ENCODE results near the gene CRYGD. TPM values are rescaled to one million over a fixed set of nuclear protein-coding genes. Genes with fewer than 3 reads are reported as not detected.
"Not testable (repeated sequence)": the region's sequence is repeated elsewhere in the genome, so short reads cannot be mapped to it uniquely, and the experiment has no call there.

CRYGD gene
- polyA plus RNA-seq, 1 experiment, result not detected

- H3K27me3 ChIP-seq (ENCODE audit: control insufficient read depth, insufficient read depth, low read length), result no peaks in the 10 kb centered on the region
- TF ChIP-seq, protein P1, sequence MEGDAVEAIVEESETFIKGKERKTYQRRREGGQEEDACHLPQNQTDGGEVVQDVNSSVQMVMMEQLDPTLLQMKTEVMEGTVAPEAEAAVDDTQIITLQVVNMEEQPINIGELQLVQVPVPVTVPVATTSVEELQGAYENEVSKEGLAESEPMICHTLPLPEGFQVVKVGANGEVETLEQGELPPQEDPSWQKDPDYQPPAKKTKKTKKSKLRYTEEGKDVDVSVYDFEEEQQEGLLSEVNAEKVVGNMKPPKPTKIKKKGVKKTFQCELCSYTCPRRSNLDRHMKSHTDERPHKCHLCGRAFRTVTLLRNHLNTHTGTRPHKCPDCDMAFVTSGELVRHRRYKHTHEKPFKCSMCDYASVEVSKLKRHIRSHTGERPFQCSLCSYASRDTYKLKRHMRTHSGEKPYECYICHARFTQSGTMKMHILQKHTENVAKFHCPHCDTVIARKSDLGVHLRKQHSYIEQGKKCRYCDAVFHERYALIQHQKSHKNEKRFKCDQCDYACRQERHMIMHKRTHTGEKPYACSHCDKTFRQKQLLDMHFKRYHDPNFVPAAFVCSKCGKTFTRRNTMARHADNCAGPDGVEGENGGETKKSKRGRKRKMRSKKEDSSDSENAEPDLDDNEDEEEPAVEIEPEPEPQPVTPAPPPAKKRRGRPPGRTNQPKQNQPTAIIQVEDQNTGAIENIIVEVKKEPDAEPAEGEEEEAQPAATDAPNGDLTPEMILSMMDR (IDR thresholded peaks at IDR 0.05; ENCODE audit: insufficient read depth, low read depth, low read length), result no peak
- ChIA-PET CTCF (no interaction called here), POLR2A (no interaction called here)
- no peak overlapping the region for H3K4me3 ChIP-seq (ENCODE audit: low read depth, low read length)
- no peaks in the 10 kb centered on the region for H3K36me3 ChIP-seq (ENCODE audit: control insufficient read depth, insufficient read depth, low read length)
- DNase-seq (ENCODE audit: low read depth), result no peak
Observed at GRCh38 chr2:208147008-208147407, 22.7 kb upstream of the CRYGD start.

DNA sequence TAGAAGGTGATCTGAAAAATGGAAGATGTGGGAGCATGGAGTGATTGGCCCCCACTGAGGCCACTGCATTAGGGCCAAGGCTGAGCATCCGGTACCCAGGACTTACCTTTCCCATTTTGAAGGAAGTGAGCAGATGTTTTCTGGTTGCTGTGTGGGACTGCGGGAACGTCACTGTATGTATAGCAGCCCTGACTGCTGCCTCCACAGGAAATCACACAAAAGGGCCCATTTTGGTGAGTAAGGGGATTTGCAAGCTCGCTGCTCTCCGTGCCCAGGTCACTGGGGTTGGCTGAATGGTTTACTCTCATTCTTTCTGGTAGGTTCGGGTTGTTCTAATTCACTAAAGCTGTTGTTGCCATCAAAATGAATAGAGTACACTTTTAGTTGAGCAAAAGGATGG is 21.7 kb upstream of the CRYGD start, which contains the start of gene CRYGB:
CRYGB (minus strand) TSS at position 153 of the 400 bp plus-strand sequence; CDS start at position 115, 38 bp downstream.
- no peak for DNase-seq (ENCODE audit: low read depth)
- no peaks in the 10 kb centered on the region for H3K27me3 ChIP-seq (ENCODE audit: control insufficient read depth, insufficient read depth, low read length)
- CTCF ChIA-PET, result no interaction called here
- POLR2A ChIA-PET, result no interaction called here
- H3K36me3 ChIP-seq (ENCODE audit: control insufficient read depth, insufficient read depth, low read length), result no peaks in the 10 kb centered on the region
- H3K4me3 ChIP-seq (ENCODE audit: low read depth, low read length), result no peak within 1 kb of the TSS
- TF ChIP-seq, protein P1 (IDR thresholded peaks at IDR 0.05; ENCODE audit: insufficient read depth, low read depth, low read length), result no peak

DNA sequence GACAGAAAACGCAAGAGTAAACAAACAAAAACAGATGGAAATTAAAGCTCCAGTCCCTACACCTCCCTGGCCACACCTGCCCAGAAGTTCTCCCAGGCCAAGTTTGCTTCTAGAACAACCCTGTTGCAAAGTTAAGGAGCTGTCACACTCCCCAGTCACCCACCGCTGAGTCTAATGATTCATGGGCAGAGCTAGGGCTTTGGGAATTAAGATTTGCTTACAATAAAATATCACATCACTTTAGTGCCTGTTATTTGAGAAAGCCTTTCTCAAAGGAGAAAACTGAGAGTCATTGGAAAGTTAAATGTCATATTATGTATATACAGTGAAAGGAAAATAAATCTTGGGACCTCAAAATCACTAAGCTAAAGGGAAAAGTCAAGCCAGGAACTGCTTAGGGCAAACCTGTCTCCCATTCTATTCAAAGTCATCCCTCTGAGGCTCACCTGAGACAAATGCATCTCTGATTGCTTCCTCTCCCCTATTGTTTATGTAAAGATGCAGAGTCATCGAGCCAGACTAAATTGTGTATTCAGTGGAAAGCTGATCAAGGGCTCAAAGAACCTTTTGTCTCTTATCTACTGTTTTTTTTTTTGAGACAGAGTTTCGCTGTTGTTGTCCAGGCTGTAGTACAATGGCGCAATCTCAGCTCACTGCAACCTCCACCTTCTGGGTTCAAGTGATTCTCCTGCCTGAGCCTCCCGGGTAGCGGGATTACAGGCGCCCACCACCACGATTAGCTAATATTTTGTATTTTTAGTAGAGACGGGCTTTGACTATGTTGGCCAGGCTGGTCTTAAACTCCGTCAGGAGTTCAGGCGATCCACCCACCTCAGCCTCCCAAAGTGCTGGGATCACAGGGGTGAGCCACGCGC is 18.8 kb upstream of the CRYGD start:
- POLR2A ChIA-PET, result interaction anchor here (0.7 kb wide), 1 partner anchor 11 kb away, joined by 4 read pairs; no protein-coding TSS in a partner anchor

DNA sequence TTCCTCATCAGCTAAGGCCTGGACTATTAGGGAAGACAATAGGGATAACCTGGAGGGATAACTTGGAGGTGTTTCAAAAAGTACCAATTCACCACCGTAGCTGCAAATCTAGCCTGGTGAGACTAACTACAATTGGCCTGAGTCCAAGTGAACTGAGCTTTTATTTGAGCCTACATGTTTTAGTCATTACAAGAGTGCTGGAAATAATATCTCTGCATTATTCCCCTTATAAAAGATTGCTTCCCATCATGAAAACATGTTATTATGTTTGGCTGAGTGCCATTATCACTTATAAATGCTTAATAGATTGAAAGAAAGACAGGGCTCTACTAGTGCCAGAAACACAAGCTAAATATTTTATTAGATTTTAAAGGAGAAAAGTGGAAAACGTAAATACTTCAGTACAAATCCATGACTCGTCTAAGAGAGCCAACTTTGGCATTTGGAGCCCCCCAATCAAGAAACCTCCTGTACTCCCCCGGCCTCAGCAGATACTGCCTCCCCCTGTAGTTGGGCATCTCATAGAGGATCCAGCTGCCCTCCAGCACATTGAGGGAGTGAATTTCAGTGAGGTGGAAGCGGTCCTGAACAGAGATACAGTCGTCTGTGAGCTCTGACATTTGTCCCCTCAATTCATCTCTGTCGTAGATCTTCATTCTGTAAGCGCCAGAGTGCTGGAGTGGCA is 18.1 kb upstream of the CRYGD start:
- ChIA-PET CTCF (interaction anchor here (0.8 to 1.7 kb wide), 2 partner anchors 31 to 33 kb away, joined by 3 to 5 read pairs; no protein-coding TSS in a partner anchor), POLR2A (no interaction called here)
- no peaks in the 10 kb centered on the region for H3K36me3 ChIP-seq (ENCODE audit: control insufficient read depth, insufficient read depth, low read length)
- H3K4me3 ChIP-seq (ENCODE audit: low read depth, low read length), result no peak overlapping the region
- DNase-seq (ENCODE audit: low read depth), result no peak
- no peaks in the 10 kb centered on the region for H3K27me3 ChIP-seq (ENCODE audit: control insufficient read depth, insufficient read depth, low read length)
- TF ChIP-seq, protein P1 (IDR thresholded peaks at IDR 0.05; ENCODE audit: insufficient read depth, low read depth, low read length), result no peak

More for the DNA sequence above, 18.8 kb upstream of the CRYGD start:
- no peak for DNase-seq (ENCODE audit: low read depth)
- H3K4me3 ChIP-seq (ENCODE audit: low read depth, low read length), result no peak overlapping the region
- TF ChIP-seq, protein P1 (IDR thresholded peaks at IDR 0.05; ENCODE audit: insufficient read depth, low read depth, low read length), result no peak
- H3K27me3 ChIP-seq (ENCODE audit: control insufficient read depth, insufficient read depth, low read length), result no peaks in the 10 kb centered on the region
- CTCF ChIA-PET, result interaction anchor here (0.8 to 1.7 kb wide), 2 partner anchors 32 kb away, joined by 3 to 5 read pairs; no protein-coding TSS in a partner anchor
- H3K36me3 ChIP-seq (ENCODE audit: control insufficient read depth, insufficient read depth, low read length), result no peaks in the 10 kb centered on the region

DNA sequence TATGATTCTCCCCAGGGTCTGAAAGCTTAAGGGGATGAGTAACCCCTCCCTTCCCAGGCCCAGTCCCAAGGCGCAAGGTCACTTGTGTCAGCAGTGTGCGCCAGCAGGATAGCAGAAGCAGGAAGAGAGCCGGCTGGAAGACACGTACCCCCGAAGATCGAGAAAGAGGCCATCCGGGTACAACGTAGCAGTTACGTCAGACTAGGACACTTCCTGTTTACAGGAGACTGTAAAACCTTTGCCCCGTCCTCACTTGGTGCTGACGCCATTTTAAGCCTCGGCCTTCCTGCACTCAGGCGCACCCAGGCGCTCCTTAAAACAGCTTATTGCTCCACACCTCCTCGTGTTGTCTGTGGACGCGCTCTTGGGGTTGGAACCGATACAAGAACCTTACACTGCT is 15.1 kb upstream of the CRYGD start:
- ChIA-PET POLR2A (no interaction called here), CTCF (no interaction called here)
- TF ChIP-seq, protein P1 (IDR thresholded peaks at IDR 0.05; ENCODE audit: insufficient read depth, low read depth, low read length), result no peak
- H3K4me3 ChIP-seq (ENCODE audit: low read depth, low read length), result no peak overlapping the region
- no peaks in the 10 kb centered on the region for H3K36me3 ChIP-seq (ENCODE audit: control insufficient read depth, insufficient read depth, low read length)
- no peaks in the 10 kb centered on the region for H3K27me3 ChIP-seq (ENCODE audit: control insufficient read depth, insufficient read depth, low read length)
- DNase-seq (ENCODE audit: low read depth), result no peak

GRCh38 chr2:208138334-208138733 is 14.0 kb upstream of the CRYGD start:
- H3K4me3 ChIP-seq (ENCODE audit: low read depth, low read length); POLR2A ChIA-PET; H3K27me3 ChIP-seq (ENCODE audit: control insufficient read depth, insufficient read depth, low read length); H3K36me3 ChIP-seq (ENCODE audit: control insufficient read depth, insufficient read depth, low read length); DNase-seq (ENCODE audit: low read depth); CTCF ChIA-PET: not testable (repeated sequence)

Measured in BJ (cell line).